HFFc6 (cell line): ENCODE measurements around the gene DRAXIN. TPM values are rescaled to one million over a fixed set of nuclear protein-coding genes. Genes with fewer than 3 reads are reported as not detected.
A peak's percentile ranks its signal among the peaks of the same experiment; 100 is the strongest.

Source experiments
- DNase-seq: peaks from one replicate; pipeline ENCODE4 v3.0.0-alpha.2; 2018
- H3K27ac Mint-ChIP-seq: 2 replicates; pipeline ENCODE4 v1.8.0; 2020; ENCODE audit warnings: mild to moderate bottlenecking, mixed read lengths
- H3K27me3 Mint-ChIP-seq: 2 replicates; pipeline ENCODE4 v1.8.0; 2021; ENCODE audit warnings: mild to moderate bottlenecking, moderate library complexity, mixed read lengths; ENCODE audit not compliant: insufficient read depth
- H3K36me3 Mint-ChIP-seq: 2 replicates; pipeline ENCODE4 v1.8.0; 2021; ENCODE audit warnings: low read depth, mixed read lengths
- H3K4me1 Mint-ChIP-seq: 2 replicates; pipeline ENCODE4 v1.8.0; 2020; ENCODE audit warnings: low read depth, mixed read lengths
- H3K4me3 Mint-ChIP-seq: 2 replicates; pipeline ENCODE4 v1.8.0; 2020; ENCODE audit warnings: mild to moderate bottlenecking, moderate library complexity, mixed read lengths
- H3K9me3 Mint-ChIP-seq: 2 replicates; pipeline ENCODE4 v1.8.0; 2020; ENCODE audit warnings: mild to moderate bottlenecking, mixed read lengths
- total RNA-seq, 6 experiments: library from RNA; stranded (reverse); fragmentation: NEBNext Ultra II Directional; extraction: Animal tissue kit (Norgen Biotek cat#: 25700); gene quantifications; 2 replicates in 1 of 6; 3 replicates in 5 of 6; pipeline ENCODE4 v1.2.3, GENCODE V29; 2021
- TF ChIP-seq, protein P1 (sequence below): fragments of 200-600 bp; sonication (generic); IDR thresholded peaks from 2 replicates; pipeline ENCODE4 v1.5.0; 2021; ENCODE audit warnings: antibody characterized with exemption, mild to moderate bottlenecking

Gene DRAXIN
- total RNA-seq, 6 experiments from 2014 or later = not detected

DNA sequence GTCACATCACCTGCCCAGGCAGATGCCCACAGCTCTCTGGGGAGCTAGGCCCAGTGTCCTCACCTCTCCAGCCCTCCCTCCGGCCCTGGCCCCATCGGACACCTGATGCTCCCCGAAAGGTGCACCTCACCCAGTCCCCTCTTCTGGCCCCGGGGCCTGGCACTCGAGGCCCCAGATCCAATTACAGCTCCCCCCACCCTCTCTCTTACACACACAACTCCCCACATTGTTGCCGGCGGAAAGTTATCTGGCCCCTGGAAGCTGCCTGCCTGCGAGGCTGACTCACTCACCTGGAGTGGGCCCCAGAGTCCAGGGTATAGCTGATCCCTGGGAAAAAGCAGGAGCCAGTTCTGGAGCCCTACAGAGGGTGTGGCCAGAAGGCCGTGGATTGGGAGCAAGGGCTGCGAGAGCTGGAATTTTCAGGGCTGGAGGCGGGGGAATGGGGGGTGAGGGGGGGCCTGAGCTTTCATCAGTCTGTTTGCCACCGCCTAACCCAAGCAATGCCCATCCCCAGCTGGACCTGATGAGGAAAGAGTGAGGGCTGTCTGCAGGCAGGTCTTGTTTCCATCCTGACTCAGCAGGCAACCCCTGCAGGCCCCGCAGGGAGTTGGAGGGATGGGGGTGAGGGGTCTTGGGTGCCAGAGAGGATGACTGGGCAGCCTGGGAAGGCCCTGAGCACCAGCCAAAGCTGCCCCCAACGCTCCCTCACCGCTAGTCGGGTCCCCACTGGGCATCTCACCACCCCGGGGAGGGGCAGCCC lies 38.2 kb upstream of the DRAXIN start:
- TF ChIP-seq, protein P1, sequence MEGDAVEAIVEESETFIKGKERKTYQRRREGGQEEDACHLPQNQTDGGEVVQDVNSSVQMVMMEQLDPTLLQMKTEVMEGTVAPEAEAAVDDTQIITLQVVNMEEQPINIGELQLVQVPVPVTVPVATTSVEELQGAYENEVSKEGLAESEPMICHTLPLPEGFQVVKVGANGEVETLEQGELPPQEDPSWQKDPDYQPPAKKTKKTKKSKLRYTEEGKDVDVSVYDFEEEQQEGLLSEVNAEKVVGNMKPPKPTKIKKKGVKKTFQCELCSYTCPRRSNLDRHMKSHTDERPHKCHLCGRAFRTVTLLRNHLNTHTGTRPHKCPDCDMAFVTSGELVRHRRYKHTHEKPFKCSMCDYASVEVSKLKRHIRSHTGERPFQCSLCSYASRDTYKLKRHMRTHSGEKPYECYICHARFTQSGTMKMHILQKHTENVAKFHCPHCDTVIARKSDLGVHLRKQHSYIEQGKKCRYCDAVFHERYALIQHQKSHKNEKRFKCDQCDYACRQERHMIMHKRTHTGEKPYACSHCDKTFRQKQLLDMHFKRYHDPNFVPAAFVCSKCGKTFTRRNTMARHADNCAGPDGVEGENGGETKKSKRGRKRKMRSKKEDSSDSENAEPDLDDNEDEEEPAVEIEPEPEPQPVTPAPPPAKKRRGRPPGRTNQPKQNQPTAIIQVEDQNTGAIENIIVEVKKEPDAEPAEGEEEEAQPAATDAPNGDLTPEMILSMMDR = no peak
- Mint-ChIP-seq H3K27ac (no peak overlapping the region), H3K4me3 (no peak overlapping the region), H3K27me3 (peaks cover 12% of the 10 kb centered on the region), H3K4me1 (peaks cover 5% of the 10 kb centered on the region; the same call in 1 of the 2 replicates), H3K9me3 (no peaks in the 10 kb centered on the region), H3K36me3 (no peaks in the 10 kb centered on the region)
- DNase-seq = no peak

DNA sequence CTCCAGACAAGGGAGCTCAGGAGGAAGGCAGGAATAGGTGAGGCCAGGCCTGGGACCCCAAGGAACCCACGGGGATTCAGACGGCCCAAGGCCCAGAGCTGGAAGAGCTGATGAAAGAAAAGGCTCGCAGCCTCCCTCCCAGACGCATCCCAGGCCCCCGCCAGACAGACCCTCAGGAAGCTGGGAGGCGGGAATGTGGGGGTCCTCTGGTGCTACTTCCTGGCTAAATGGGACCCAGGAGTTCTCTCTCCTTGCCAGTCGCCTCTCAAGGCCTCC lies 37.7 kb upstream of the DRAXIN start:
- H3K4me1 Mint-ChIP-seq = peaks cover 5% of the 10 kb centered on the region; the same call in 1 of the 2 replicates
- peak overlapping the region; percentile 15; the same call in 1 of the 2 replicates for H3K4me3 Mint-ChIP-seq
- H3K36me3 Mint-ChIP-seq = no peaks in the 10 kb centered on the region
- TF ChIP-seq, protein P1 = no peak
- no peaks in the 10 kb centered on the region for H3K9me3 Mint-ChIP-seq
- peaks cover 12% of the 10 kb centered on the region for H3K27me3 Mint-ChIP-seq
- no peak overlapping the region for H3K27ac Mint-ChIP-seq
- DNase-seq = no peak

DNA sequence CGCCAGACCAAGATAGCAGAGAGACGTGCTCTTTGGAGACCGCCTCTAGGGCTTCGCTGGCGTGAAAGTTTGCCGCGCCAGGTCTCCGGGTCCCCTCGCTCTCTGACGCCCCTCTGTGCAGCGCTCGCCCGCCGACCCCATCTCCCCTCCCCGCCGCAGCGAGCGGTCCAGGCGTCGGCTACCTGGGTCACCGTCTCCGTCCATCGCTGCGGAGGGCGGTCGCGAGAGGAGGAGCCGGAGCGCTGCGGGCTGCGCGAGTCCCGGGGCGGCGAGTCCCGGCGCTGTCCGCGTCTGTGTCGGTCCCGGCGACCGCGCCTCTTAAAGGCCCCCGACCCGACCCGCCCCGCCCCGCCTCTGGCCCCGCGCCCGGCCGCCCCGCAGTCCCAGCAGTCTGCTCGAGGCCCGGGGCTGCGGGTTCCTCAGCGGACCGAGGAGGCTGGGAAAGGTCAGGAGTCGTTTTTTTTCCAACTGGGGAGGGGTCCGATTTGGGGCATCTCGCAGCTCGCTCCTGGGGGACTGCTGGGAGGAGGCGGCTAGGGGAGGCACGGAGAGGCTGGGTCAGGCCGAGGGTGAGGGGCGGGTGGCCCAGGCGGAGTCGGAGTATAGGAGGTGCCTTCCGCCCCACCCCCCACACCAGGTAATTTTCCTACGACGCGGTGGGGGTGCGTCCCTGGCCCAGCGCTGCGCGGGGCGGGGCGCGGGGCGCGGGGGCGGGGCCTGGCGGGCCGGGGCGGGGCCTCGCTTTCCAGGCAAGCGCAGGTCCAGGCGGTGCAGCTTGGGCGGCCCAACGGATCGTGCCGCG lies 37.2 kb upstream of the DRAXIN start, which contains the start of the genes FBXO2 and FBXO44:
Gene FBXO2 (minus strand): TSS at position 293 of the 802 bp plus-strand sequence. CDS start 89 bp downstream, at position 204.
Gene FBXO44 (plus strand): TSS at position 741 of the 802 bp plus-strand sequence. CDS start 959 bp downstream, outside the sequence.
- no peaks in the 10 kb centered on the region for H3K36me3 Mint-ChIP-seq
- TF ChIP-seq, protein P1 = no peak
- no peak for DNase-seq
- peaks cover 5% of the 10 kb centered on the region; the same call in 1 of the 2 replicates for H3K4me1 Mint-ChIP-seq
- H3K27ac Mint-ChIP-seq = no peak within 1 kb of the TSS
- H3K27me3 Mint-ChIP-seq = peaks cover 10% of the 10 kb centered on the region
- peak within 1 kb of the TSS; percentile 79 for H3K4me3 Mint-ChIP-seq
- H3K9me3 Mint-ChIP-seq = no peaks in the 10 kb centered on the region

DNA sequence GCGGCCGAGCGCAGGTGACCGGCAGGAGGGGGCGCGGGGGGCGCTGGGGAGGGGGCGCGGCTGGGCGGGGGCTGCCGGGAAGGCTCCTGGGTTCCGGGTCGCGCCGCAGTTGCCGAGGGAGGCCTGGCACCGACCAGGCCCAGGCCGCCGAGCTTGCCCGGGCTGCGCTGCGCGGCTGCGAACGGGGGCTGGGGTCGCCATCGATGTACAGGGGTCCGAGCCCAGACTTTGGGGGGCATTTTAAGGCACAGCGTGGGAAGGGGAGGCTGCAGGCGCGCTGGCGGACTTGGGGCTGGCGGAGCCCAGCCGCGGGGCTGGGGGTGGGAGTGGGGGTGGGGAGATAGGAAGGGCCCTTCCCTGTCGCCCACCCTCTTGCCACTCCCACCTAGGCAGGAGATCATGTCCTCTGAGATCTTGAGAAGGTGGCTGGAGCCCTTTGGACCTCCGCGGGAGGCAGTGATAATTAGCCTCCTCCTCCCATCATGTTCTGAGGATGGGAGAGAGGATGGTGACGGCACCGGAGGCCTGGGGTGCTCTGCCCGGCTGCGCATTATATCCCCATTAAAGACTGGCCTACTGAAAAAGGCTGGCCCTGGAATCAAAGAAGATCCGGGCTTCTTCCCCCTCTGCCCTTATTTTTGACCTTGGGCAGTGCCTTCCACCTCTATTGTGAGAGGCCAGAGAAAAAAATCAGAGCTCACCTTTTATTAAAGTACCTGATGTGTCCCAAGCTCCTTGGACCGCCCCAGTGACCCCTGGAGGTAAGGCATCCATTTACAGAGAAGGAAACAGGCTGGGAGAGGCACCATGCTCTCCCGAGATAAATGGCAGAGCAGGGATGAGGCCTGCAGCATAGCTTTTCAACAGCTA lies 36.3 kb upstream of the DRAXIN start:
- DNase-seq = no peak
- peaks cover 8% of the 10 kb centered on the region for H3K27me3 Mint-ChIP-seq
- TF ChIP-seq, protein P1 = no peak
- no peaks in the 10 kb centered on the region for H3K9me3 Mint-ChIP-seq
- no peak overlapping the region for H3K27ac Mint-ChIP-seq
- peaks cover 5% of the 10 kb centered on the region; the same call in 1 of the 2 replicates for H3K4me1 Mint-ChIP-seq
- peak overlapping the region; percentile 79 for H3K4me3 Mint-ChIP-seq
- no peaks in the 10 kb centered on the region for H3K36me3 Mint-ChIP-seq

DNA sequence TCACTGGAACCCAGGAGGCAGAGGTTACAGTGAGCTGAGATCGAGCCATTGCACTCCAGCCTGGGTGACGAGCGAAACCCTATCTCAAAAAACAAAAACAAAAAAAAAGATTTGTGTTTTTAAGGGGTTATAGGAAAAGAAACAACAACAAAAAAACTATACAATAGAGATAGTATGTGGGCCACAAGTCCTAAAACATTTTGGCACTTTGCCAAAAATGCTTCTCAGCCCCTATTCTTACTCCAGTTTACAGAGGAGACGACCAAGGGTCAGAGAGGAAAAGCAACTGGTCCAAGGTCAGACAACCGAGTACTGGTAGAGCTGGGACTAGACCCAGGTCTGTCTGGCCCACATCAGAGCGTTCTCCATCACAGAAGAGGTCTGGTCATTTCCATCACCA lies 33.9 kb upstream of the DRAXIN start:
- H3K9me3 Mint-ChIP-seq = no peaks in the 10 kb centered on the region
- H3K4me3 Mint-ChIP-seq = no peak overlapping the region
- H3K4me1 Mint-ChIP-seq = no peaks in the 10 kb centered on the region
- H3K27ac Mint-ChIP-seq = no peak overlapping the region
- H3K36me3 Mint-ChIP-seq = 0 out of 2 replicates have a peak, but pooled peaks cover 5% of the 10 kb centered on the region
- peaks cover 4% of the 10 kb centered on the region for H3K27me3 Mint-ChIP-seq
- TF ChIP-seq, protein P1 = no peak
- DNase-seq = no peak
